C4-2B (cell line): ENCODE measurements around the gene FNDC3B.

Experiments
- H3K27ac ChIP-seq: fragments of 450-650 bp; 2 replicates; pipeline ENCODE4 v1.5.1; 2017
- CTCF ChIP-seq: fragments of 450-650 bp; conservative IDR thresholded peaks from 2 replicates; pipeline ENCODE4 v1.5.1; 2017; ENCODE audit warnings: mild to moderate bottlenecking
- ZFX ChIP-seq: fragments of 450-650 bp; IDR thresholded peaks from 2 replicates; pipeline ENCODE4 v1.6.1; 2017

The FNDC3B gene

GRCh38 chr3:172244011-172244410 is 204.6 kb downstream of the FNDC3B start:
- no peak for TF ChIP-seq CTCF
- no peak for TF ChIP-seq ZFX
- no peak overlapping the region for H3K27ac ChIP-seq

GRCh38 chr3:172245241-172245640 is 205.9 kb downstream of the FNDC3B start:
- TF ChIP-seq CTCF, result no peak
- TF ChIP-seq ZFX, result no peak
- H3K27ac ChIP-seq, result no peak overlapping the region

GRCh38 chr3:172246107-172246844 is 206.9 kb downstream of the FNDC3B start:
- TF ChIP-seq CTCF (no peak), ZFX (no peak)
- H3K27ac ChIP-seq, result peak overlapping the region; percentile 58

GRCh38 chr3:172247525-172248274 is 208.3 kb downstream of the FNDC3B start:
- no peak for TF ChIP-seq ZFX
- TF ChIP-seq CTCF, result no peak

GRCh38 chr3:172249039-172249438 is 209.7 kb downstream of the FNDC3B start:
- TF ChIP-seq ZFX, result no peak
- no peak for TF ChIP-seq CTCF
- H3K27ac ChIP-seq, result no peak overlapping the region

More at GRCh38 chr3:172247525-172248274, 208.3 kb downstream of the FNDC3B start:
- H3K27ac ChIP-seq, result no peak overlapping the region

- no peak for TF ChIP-seq CTCF
- no peak for TF ChIP-seq ZFX
- H3K27ac ChIP-seq, result no peak overlapping the region
Observed at GRCh38 chr3:172251211-172251610, 211.8 kb downstream of the FNDC3B start.

GRCh38 chr3:172253200-172253599 is 213.8 kb downstream of the FNDC3B start:
- no peak overlapping the region for H3K27ac ChIP-seq
- TF ChIP-seq CTCF (no peak), ZFX (no peak)
